DND-41 (cell line): Measurements from ENCODE around the gene GPT2.
"Not testable (repeated sequence)": the region's sequence is repeated elsewhere in the genome, so short reads cannot be mapped to it uniquely, and the experiment has no call there.

Experiments used
- ATAC-seq: fragments of 200-7000 bp; cut with Tn5 transposase; 3 replicates; pipeline ENCODE4 v1.9.1; 2021; ENCODE audit warnings: low read depth; ENCODE audit not compliant: insufficient read depth
- DNase-seq: peaks from one replicate; pipeline ENCODE4 v3.0.0-alpha.2; 2020
- H2AFZ ChIP-seq: 2 replicates; pipeline ENCODE4 v1.6.0; 2012; ENCODE audit warnings: low read depth, low read length
- H3K27ac ChIP-seq: 2 replicates; pipeline ENCODE4 v1.5.1; 2012; ENCODE audit warnings: low read length, inconsistent platforms
- H3K27me3 ChIP-seq: fragments of 200-600 bp; sonication (generic); 2 replicates; pipeline ENCODE4 v1.6.0; 2012; ENCODE audit warnings: low read length, mild to moderate bottlenecking, inconsistent platforms; ENCODE audit not compliant: insufficient read depth, poor library complexity
- H3K36me3 ChIP-seq: 2 replicates; pipeline ENCODE4 v1.5.1; 2012; ENCODE audit warnings: low read length, inconsistent platforms; ENCODE audit not compliant: insufficient read depth
- H3K4me1 ChIP-seq: 2 replicates; pipeline ENCODE4 v1.5.1; 2012; ENCODE audit warnings: mild to moderate bottlenecking, low read length; ENCODE audit not compliant: insufficient read depth
- H3K4me2 ChIP-seq: 2 replicates; pipeline ENCODE4 v1.6.0; 2012; ENCODE audit warnings: mild to moderate bottlenecking, moderate library complexity, low read length, inconsistent platforms; ENCODE audit not compliant: insufficient read depth
- H3K4me3 ChIP-seq, 2 experiments: fragments of 200-600 bp in 1 of 2; shearing (Covaris generic) in 1 of 2; 2 replicates each; pipeline ENCODE4 v1.5.1; 2012 to 2016; ENCODE audit warnings: inconsistent platforms in 2 of 2, low read length in 2 of 2, mild to moderate bottlenecking in 2 of 2, low read depth in 1 of 2, moderate library complexity in 1 of 2
- H3K79me2 ChIP-seq: 2 replicates; pipeline ENCODE4 v1.6.0; 2012; ENCODE audit warnings: low read length, inconsistent platforms; ENCODE audit not compliant: insufficient read depth
- H3K9ac ChIP-seq: 2 replicates; pipeline ENCODE4 v1.6.0; 2012; ENCODE audit warnings: low read depth, mild to moderate bottlenecking, inconsistent platforms, low read length, moderate library complexity
- H3K9me3 ChIP-seq: 2 replicates; pipeline ENCODE4 v1.5.1; 2012; ENCODE audit warnings: low read length, moderate library complexity, mild to moderate bottlenecking, inconsistent platforms; ENCODE audit not compliant: insufficient read depth, severe bottlenecking
- H4K20me1 ChIP-seq: 2 replicates; pipeline ENCODE4 v1.6.0; 2012; ENCODE audit warnings: low read length; ENCODE audit not compliant: insufficient read depth
- CTCF ChIP-seq: IDR thresholded peaks from 2 replicates; pipeline ENCODE4 v1.5.1; 2012; ENCODE audit warnings: borderline replicate concordance, low read length, moderate library complexity, mild to moderate bottlenecking; ENCODE audit not compliant: poor library complexity, severe bottlenecking; ENCODE audit errors: extremely low read depth
- EZH2 ChIP-seq: IDR thresholded peaks from 3 replicates; pipeline ENCODE4 v1.6.1; 2012; ENCODE audit warnings: borderline replicate concordance, low read depth, mild to moderate bottlenecking, moderate library complexity, low read length, inconsistent platforms; ENCODE audit not compliant: severe bottlenecking

Gene GPT2

GRCh38 chr16:46930861-46931260 lies 46.7 kb downstream of the GPT2 start:
- TF ChIP-seq EZH2: no peak
- no peak for TF ChIP-seq CTCF
- Histone ChIP-seq H3K36me3 (no peaks in the 10 kb centered on the region), H3K27me3 (no peaks in the 10 kb centered on the region), H3K4me3 (no peak overlapping the region), H2AFZ (no peak overlapping the region), H3K9me3 (no peaks in the 10 kb centered on the region), H3K27ac (no peak overlapping the region), H3K9ac (no peak overlapping the region), H3K79me2 (no peaks in the 10 kb centered on the region), H3K4me1 (0 out of 2 replicates have a peak, but pooled peaks cover 6% of the 10 kb centered on the region), H3K4me2 (no peak overlapping the region), H4K20me1 (no peaks in the 10 kb centered on the region)
- DNase-seq: no peak
- ATAC-seq: no peak

- H2AFZ ChIP-seq: no peak overlapping the region
- no peak for DNase-seq
- no peak overlapping the region for H3K4me3 ChIP-seq
- no peaks in the 10 kb centered on the region for H3K9me3 ChIP-seq
- no peaks in the 10 kb centered on the region for H3K27me3 ChIP-seq
- H3K79me2 ChIP-seq: no peaks in the 10 kb centered on the region
- TF ChIP-seq CTCF (no peak), EZH2 (no peak)
- no peaks in the 10 kb centered on the region for H3K36me3 ChIP-seq
- H3K9ac ChIP-seq: no peak overlapping the region
- no peak overlapping the region for H3K4me2 ChIP-seq
- no peak overlapping the region for H3K27ac ChIP-seq
- 0 out of 2 replicates have a peak, but pooled peaks cover 6% of the 10 kb centered on the region for H3K4me1 ChIP-seq
- no peak for ATAC-seq
- no peaks in the 10 kb centered on the region for H4K20me1 ChIP-seq
Measured at GRCh38 chr16:46932802-46933201, 48.6 kb downstream of the GPT2 start.

GRCh38 chr16:46937536-46937935 lies 53.4 kb downstream of the GPT2 start:
- Histone ChIP-seq H3K4me3 (no peak overlapping the region), H3K4me2 (no peak overlapping the region), H3K27me3 (no peaks in the 10 kb centered on the region), H4K20me1 (no peaks in the 10 kb centered on the region), H3K9ac (no peak overlapping the region), H3K27ac (no peak overlapping the region), H3K36me3 (no peaks in the 10 kb centered on the region), H2AFZ (no peak overlapping the region), H3K4me1 (no peaks in the 10 kb centered on the region), H3K9me3 (no peaks in the 10 kb centered on the region), H3K79me2 (no peaks in the 10 kb centered on the region)
- no peak for ATAC-seq
- TF ChIP-seq EZH2 (no peak), CTCF (no peak)
- no peak for DNase-seq

- H3K4me1 ChIP-seq, ATAC-seq, H3K27ac ChIP-seq, H2AFZ ChIP-seq, H3K9me3 ChIP-seq, H3K79me2 ChIP-seq, H3K4me2 ChIP-seq, H3K36me3 ChIP-seq, H3K4me3 ChIP-seq, H3K9ac ChIP-seq, DNase-seq, H4K20me1 ChIP-seq, H3K27me3 ChIP-seq: not testable (repeated sequence)
Measured at GRCh38 chr16:46944713-46945112, 60.6 kb downstream of the GPT2 start.
